B cell (primary cell): ENCODE results near the gene NHERF2. TPM values are rescaled to one million over a fixed set of nuclear protein-coding genes. Genes with fewer than 3 reads are reported as not detected.

Experiments used
- ATAC-seq: fragments of 200-7000 bp; cut with Tn5 transposase; one replicate; pipeline ENCODE4 v1.10.0; 2021; ENCODE audit warnings: low read depth, mild to moderate bottlenecking, moderate number of reproducible peaks, moderate library complexity
- CTCF ChIA-PET: fragments of 350-600 bp; sonication (Branson Sonifier 250); formaldehyde crosslinking; loops from one replicate; lab custom pipeline; 2021; ENCODE audit warnings: antibody characterized with exemption, inconsistent platforms; lab: Charles Lee
- POLR2A ChIA-PET: fragments of 350-600 bp; sonication (Branson Sonifier 250); formaldehyde crosslinking; loops from one replicate; lab custom pipeline; 2021; ENCODE audit warnings: antibody characterized with exemption; lab: Charles Lee
- DNase-seq: peaks from one replicate; pipeline ENCODE4 v3.0.0; 2013
- H2AFZ ChIP-seq: 2 replicates; pipeline ENCODE4 v1.6.1; 2012; ENCODE audit warnings: mild to moderate bottlenecking, low read depth, low read length; ENCODE audit not compliant: insufficient read depth, poor library complexity, severe bottlenecking
- H3K27ac ChIP-seq, 2 donors: 1 replicate in 1 of 2; 2 replicates in 1 of 2; pipeline ENCODE4 v1.5.1; 2012 to 2013; ENCODE audit warnings: low read length in 2 of 2, mild to moderate bottlenecking in 2 of 2, moderate library complexity in 1 of 2
- H3K27me3 ChIP-seq, 4 experiments: fragments of 200-600 bp in 1 of 4; sonication (generic) in 1 of 4; replicated peaks in 1 of 4; 1 replicate in 2 of 4; 2 replicates in 2 of 4; pipeline versions ENCODE4 v1.6.1 to v1.7.0; 2013 to 2016; ENCODE audit warnings: low read length in 3 of 4, mild to moderate bottlenecking in 2 of 4, mixed read lengths in 1 of 4, moderate library complexity in 1 of 4; ENCODE audit not compliant: insufficient read depth in 4 of 4, control insufficient read depth in 3 of 4; ENCODE audit errors: control extremely low read depth in 1 of 4
- H3K36me3 ChIP-seq, 2 experiments: replicated peaks in 1 of 2; 1 replicate in 1 of 2; 2 replicates in 1 of 2; pipeline versions ENCODE4 v1.6.1 to v1.7.1; 2013; ENCODE audit warnings: low read length in 1 of 2; ENCODE audit not compliant: insufficient read depth in 2 of 2, control insufficient read depth in 1 of 2; ENCODE audit errors: control extremely low read depth in 1 of 2, extremely low read depth in 1 of 2
- H3K4me1 ChIP-seq, 2 donors: fragments of 200-600 bp in 1 of 2; sonication (generic) in 1 of 2; 1 replicate in 1 of 2; 2 replicates in 1 of 2; pipeline versions ENCODE4 v1.5.1 to v1.6.1; 2013 to 2017; ENCODE audit warnings: low read length in 2 of 2; ENCODE audit not compliant: control insufficient read depth in 2 of 2, insufficient read depth in 2 of 2
- H3K4me2 ChIP-seq: replicated peaks from 2 replicates; pipeline ENCODE3; 2012; ENCODE audit warnings: mild to moderate bottlenecking, low read depth, low read length; ENCODE audit not compliant: poor library complexity, severe bottlenecking
- H3K4me3 ChIP-seq, 5 experiments: fragments of 200-600 bp in 1 of 5; sonication (generic) in 1 of 5; 1 replicate in 3 of 5; 2 replicates in 2 of 5; pipeline versions ENCODE4 v1.5.1 to v1.7.0; 2011 to 2016; ENCODE audit warnings: low read length in 4 of 5, mild to moderate bottlenecking in 4 of 5, low read depth in 2 of 5, control low read depth in 1 of 5, moderate library complexity in 1 of 5; ENCODE audit not compliant: insufficient read depth in 1 of 5; ENCODE audit errors: control extremely low read depth in 1 of 5, extremely low read depth in 1 of 5
- H3K79me2 ChIP-seq: fragments of 200-600 bp; sonication (generic); one replicate; pipeline ENCODE4 v1.6.0; 2016; ENCODE audit warnings: low read length; ENCODE audit not compliant: control insufficient read depth, insufficient read depth
- H3K9ac ChIP-seq: fragments of 200-600 bp; sonication (generic); 2 replicates; pipeline ENCODE4 v1.6.1; 2017; ENCODE audit warnings: mild to moderate bottlenecking, low read length, moderate library complexity
- H3K9me3 ChIP-seq, 3 donors: one replicate each; pipeline versions ENCODE4 v1.6.1 to v1.7.1; 2013; ENCODE audit warnings: low read length in 2 of 3; ENCODE audit not compliant: control insufficient read depth in 2 of 3, insufficient read depth in 1 of 3; ENCODE audit errors: control extremely low read depth in 1 of 3
- H4K20me1 ChIP-seq: 2 replicates; pipeline ENCODE4 v1.6.0; 2012; ENCODE audit warnings: mild to moderate bottlenecking, low read length; ENCODE audit not compliant: insufficient read depth, control insufficient read depth, poor library complexity, severe bottlenecking
- H3K27ac Mint-ChIP-seq: one replicate; pipeline ENCODE4 v1.8.0; 2021; ENCODE audit warnings: mixed read lengths
- H3K27me3 Mint-ChIP-seq: one replicate; pipeline ENCODE4 v1.8.0; 2021; ENCODE audit warnings: mixed read lengths
- H3K4me1 Mint-ChIP-seq: one replicate; pipeline ENCODE4 v1.8.0; 2021; ENCODE audit warnings: mixed read lengths
- H3K4me3 Mint-ChIP-seq: one replicate; pipeline ENCODE4 v1.8.0; 2021; ENCODE audit warnings: mixed read lengths
- H3K9me3 Mint-ChIP-seq: one replicate; pipeline ENCODE4 v1.8.0; 2022; ENCODE audit warnings: mixed read lengths; ENCODE audit not compliant: insufficient read depth
- EZH2 ChIP-seq: IDR thresholded peaks from 2 replicates; pipeline ENCODE4 v1.6.1; 2012; ENCODE audit warnings: borderline replicate concordance, low read depth, mild to moderate bottlenecking, moderate library complexity, low read length; ENCODE audit not compliant: insufficient read depth, poor library complexity, severe bottlenecking
- WGBS: methylation state at CpG from one replicate; pipeline ENCODE4 v1.1.5; 2013; ENCODE audit warnings: missing lambda C conversion rate; ENCODE audit not compliant: insufficient coverage; 5-methylcytosine and 5-hydroxymethylcytosine counted together
- intact Hi-C: fragments of 100-400 bp; cut with micrococcal nuclease; formaldehyde crosslinking; loops from one replicate; pipeline ENCODE4 v1.10.0; 2022
- polyA plus RNA-seq: library from polyadenylated mRNA; depleted of rRNA; stranded (reverse); fragments of >200 nt; gene quantifications from 2 replicates; pipeline ENCODE4 v1.2.3, GENCODE V29; 2012
- total RNA-seq, 2 donors: library from RNA; stranded (reverse); fragments of 120-200 nt in 1 of 2; gene quantifications; 1 replicate in 1 of 2; 2 replicates in 1 of 2; pipeline versions ENCODE4 v1.2.3 to v1.2.4, GENCODE V29; 2013 to 2022
- TF ChIP-seq, protein P1 (sequence below): fragments of 200-600 bp; IDR thresholded peaks from one replicate; pipeline ENCODE4 v1.8.0; 2022; ENCODE audit warnings: antibody characterized with exemption, mild to moderate bottlenecking

Gene NHERF2
- total and polyA plus RNA-seq, 2 donors (not counting 1 experiment from before 2014, with no cell fraction given) = 1.8 to 2.2 TPM

DNA sequence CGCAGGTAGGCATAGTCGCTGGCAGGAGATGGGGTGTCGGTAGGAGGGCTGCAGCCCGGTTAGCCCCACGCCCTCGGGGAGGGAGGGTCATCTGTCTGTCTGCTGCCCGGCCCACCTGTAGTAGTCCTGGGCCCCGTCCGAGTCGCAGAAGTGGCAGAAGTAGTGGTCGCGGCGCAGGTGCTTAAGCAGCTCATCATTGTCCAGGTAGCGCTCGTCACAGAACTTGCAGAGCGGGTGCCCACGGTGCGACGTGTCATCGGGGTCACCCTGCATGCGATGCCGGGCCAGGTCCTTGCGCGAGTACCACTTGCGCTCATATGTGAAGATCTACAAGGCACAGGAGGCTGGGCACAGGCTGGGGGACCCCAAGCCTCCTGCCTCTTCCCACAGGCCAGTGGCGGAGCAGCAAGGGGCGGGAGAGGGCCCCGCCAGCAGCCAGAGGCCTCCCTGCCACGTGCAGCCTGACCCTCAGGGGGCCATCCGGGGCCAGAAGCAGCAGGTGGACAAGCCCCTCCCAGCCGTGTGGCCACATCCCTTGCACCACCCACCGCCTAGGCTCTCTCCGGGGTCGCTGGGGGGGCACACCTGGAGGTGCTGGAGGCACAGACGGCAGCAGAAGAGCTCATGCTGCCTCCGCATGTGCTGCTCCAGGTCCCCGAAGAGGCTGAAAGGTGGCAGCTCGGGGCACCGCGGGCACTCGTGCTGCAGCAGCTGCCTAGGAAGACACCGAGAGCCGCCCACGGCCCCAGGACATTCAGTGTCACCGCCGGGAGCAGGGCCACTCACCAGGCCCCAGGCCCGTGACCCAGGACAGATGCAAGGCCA lies 24.1 kb upstream of the NHERF2 start:
- Mint-ChIP-seq H3K27me3 (no peaks in the 10 kb centered on the region), H3K9me3 (no peaks in the 10 kb centered on the region), H3K27ac (no peak overlapping the region), H3K4me3 (no peak overlapping the region), H3K4me1 (peaks cover 28% of the 10 kb centered on the region)
- Histone ChIP-seq H3K27me3 (no peaks in the 10 kb centered on the region), H3K79me2 (peaks cover 54% of the 10 kb centered on the region), H3K27ac (no peak overlapping the region), H4K20me1 (peaks cover 72% of the 10 kb centered on the region), H2AFZ (no peak overlapping the region), H3K4me1 (peaks cover 19 to 30% of the 10 kb centered on the region in 2 donors), H3K9me3 (no peaks in the 10 kb centered on the region), H3K4me3 (no peak overlapping the region), H3K36me3 (peaks cover 0 to 54% of the 10 kb centered on the region in 2 experiments), H3K4me2 (no peak overlapping the region), H3K9ac (no peak overlapping the region)
- TF ChIP-seq EZH2 = no peak
- TF ChIP-seq, protein P1, sequence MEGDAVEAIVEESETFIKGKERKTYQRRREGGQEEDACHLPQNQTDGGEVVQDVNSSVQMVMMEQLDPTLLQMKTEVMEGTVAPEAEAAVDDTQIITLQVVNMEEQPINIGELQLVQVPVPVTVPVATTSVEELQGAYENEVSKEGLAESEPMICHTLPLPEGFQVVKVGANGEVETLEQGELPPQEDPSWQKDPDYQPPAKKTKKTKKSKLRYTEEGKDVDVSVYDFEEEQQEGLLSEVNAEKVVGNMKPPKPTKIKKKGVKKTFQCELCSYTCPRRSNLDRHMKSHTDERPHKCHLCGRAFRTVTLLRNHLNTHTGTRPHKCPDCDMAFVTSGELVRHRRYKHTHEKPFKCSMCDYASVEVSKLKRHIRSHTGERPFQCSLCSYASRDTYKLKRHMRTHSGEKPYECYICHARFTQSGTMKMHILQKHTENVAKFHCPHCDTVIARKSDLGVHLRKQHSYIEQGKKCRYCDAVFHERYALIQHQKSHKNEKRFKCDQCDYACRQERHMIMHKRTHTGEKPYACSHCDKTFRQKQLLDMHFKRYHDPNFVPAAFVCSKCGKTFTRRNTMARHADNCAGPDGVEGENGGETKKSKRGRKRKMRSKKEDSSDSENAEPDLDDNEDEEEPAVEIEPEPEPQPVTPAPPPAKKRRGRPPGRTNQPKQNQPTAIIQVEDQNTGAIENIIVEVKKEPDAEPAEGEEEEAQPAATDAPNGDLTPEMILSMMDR = no peak
- intact Hi-C loops = no loop called here
- ChIA-PET POLR2A (interaction anchor here (0.6 to 0.8 kb wide), 2 partner anchors 9 to 153 kb away, joined by 3 to 5 read pairs; partner anchors contain the start of gene TRAF7), CTCF (interaction anchor here (1.3 to 4.9 kb wide), 6 partner anchors 9 to 249 kb away, joined by 5 to 46 read pairs (median 8); partner anchors contain the start of genes ECI1, RAB26 and TRAF7)
- DNase-seq (no peak), ATAC-seq (no peak)
- 97% methylated on average over 47 of the region's 47 CpGs for WGBS
